ENCODE data around the gene WDR89. TPM values are rescaled to one million over a fixed set of nuclear protein-coding genes. Genes with fewer than 3 reads are reported as not detected.
"Not testable (repeated sequence)": the region's sequence is repeated elsewhere in the genome, so short reads cannot be mapped to it uniquely, and the experiment has no call there.

WDR89 gene
- total RNA-seq, 2 donors from 2014 or later, result 2.6 to 7.3 TPM

- Histone ChIP-seq H3K27ac (no peak overlapping the region), H3K27me3 (no peaks in the 10 kb centered on the region), H3K36me3 (replicated peaks in 1 of 2; ENCODE audit: insufficient read depth in 1 of 2, low read depth in 2 of 2) (no peaks in the 10 kb centered on the region), H3K4me1 (no peaks in the 10 kb centered on the region), H3K4me3 (no peak overlapping the region), H3K9me3 (no peaks in the 10 kb centered on the region)
- TF ChIP-seq POLR2A (IDR thresholded peaks at IDR 0.05), result no peak
- no peak for TF ChIP-seq CTCF (IDR thresholded peaks at IDR 0.05)
- ATAC-seq (no peak), DNase-seq (no peak)
- intact Hi-C loops (cut with DNase I), result no loop called here
- 92 to 97% methylated on average over 4 of the region's 4 CpGs for WGBS, 2 donors
Observed at GRCh38 chr14:63624203-63624602, 17.5 kb downstream of the WDR89 start.

- H3K4me3 ChIP-seq; DNase-seq; H3K36me3 ChIP-seq (replicated peaks in 1 of 2; ENCODE audit: insufficient read depth in 1 of 2, low read depth in 2 of 2); H3K27me3 ChIP-seq; H3K27ac ChIP-seq; ATAC-seq; H3K9me3 ChIP-seq; H3K4me1 ChIP-seq; intact Hi-C loops (cut with DNase I): not testable (repeated sequence)
- 63 to 76% methylated on average over 5 to 7 of the region's 7 CpGs for WGBS, 2 donors
Observed at GRCh38 chr14:63621975-63622374, 19.7 kb downstream of the WDR89 start.

GRCh38 chr14:63616015-63616414 is 25.7 kb downstream of the WDR89 start:
- no peak for DNase-seq
- intact Hi-C loops (cut with DNase I), result no loop called here
- H3K27ac ChIP-seq, result no peak overlapping the region
- TF ChIP-seq POLR2A (IDR thresholded peaks at IDR 0.05) (no peak), CTCF (IDR thresholded peaks at IDR 0.05) (no peak)
- no peaks in the 10 kb centered on the region for H3K9me3 ChIP-seq
- H3K27me3 ChIP-seq, result no peaks in the 10 kb centered on the region
- H3K4me1 ChIP-seq, result no peaks in the 10 kb centered on the region
- no peak for ATAC-seq
- no peak overlapping the region for H3K4me3 ChIP-seq
- H3K36me3 ChIP-seq (replicated peaks in 1 of 2; ENCODE audit: insufficient read depth in 1 of 2, low read depth in 2 of 2), result no peaks in the 10 kb centered on the region
- 91 to 100% methylated on average over 5 of the region's 5 CpGs for WGBS, 2 donors

- intact Hi-C loops (cut with DNase I), result no loop called here
- no peak for DNase-seq
Observed at GRCh38 chr14:63614679-63615363, 26.9 kb downstream of the WDR89 start.

GRCh38 chr14:63611078-63611477 is 30.6 kb downstream of the WDR89 start:
- no peaks in the 10 kb centered on the region for H3K9me3 ChIP-seq
- H3K27ac ChIP-seq, result no peak overlapping the region
- no peak overlapping the region for H3K4me3 ChIP-seq
- intact Hi-C loops (cut with DNase I), result no loop called here
- ATAC-seq, result no peak
- 90 to 95% methylated on average over 7 of the region's 7 CpGs for WGBS, 2 donors
- DNase-seq, result no peak
- TF ChIP-seq CTCF (IDR thresholded peaks at IDR 0.05) (no peak), POLR2A (IDR thresholded peaks at IDR 0.05) (no peak)
- H3K27me3 ChIP-seq, result no peaks in the 10 kb centered on the region
- H3K4me1 ChIP-seq, result no peaks in the 10 kb centered on the region
- no peaks in the 10 kb centered on the region for H3K36me3 ChIP-seq (replicated peaks in 1 of 2; ENCODE audit: insufficient read depth in 1 of 2, low read depth in 2 of 2)

More at GRCh38 chr14:63614679-63615363, 26.9 kb downstream of the WDR89 start:
- ATAC-seq, result no peak
- H3K4me3 ChIP-seq, result no peak overlapping the region
- no peaks in the 10 kb centered on the region for H3K27me3 ChIP-seq
- no peaks in the 10 kb centered on the region for H3K4me1 ChIP-seq
- no peak overlapping the region for H3K27ac ChIP-seq
- H3K36me3 ChIP-seq (replicated peaks in 1 of 2; ENCODE audit: insufficient read depth in 1 of 2, low read depth in 2 of 2), result no peaks in the 10 kb centered on the region
- WGBS, 2 donors, result 63% methylated on average over 4 of the region's 4 CpGs
- no peaks in the 10 kb centered on the region for H3K9me3 ChIP-seq
- TF ChIP-seq POLR2A (IDR thresholded peaks at IDR 0.05), result no peak

GRCh38 chr14:63605041-63605532 is 36.6 kb downstream of the WDR89 start:
- intact Hi-C loops (cut with DNase I), result no loop called here
- no peaks in the 10 kb centered on the region for H3K36me3 ChIP-seq (replicated peaks in 1 of 2; ENCODE audit: insufficient read depth in 1 of 2, low read depth in 2 of 2)
- ATAC-seq (no peak), DNase-seq (no peak)
- no peaks in the 10 kb centered on the region for H3K4me1 ChIP-seq
- no peaks in the 10 kb centered on the region for H3K9me3 ChIP-seq
- no peak overlapping the region for H3K27ac ChIP-seq
- no peaks in the 10 kb centered on the region for H3K27me3 ChIP-seq
- H3K4me3 ChIP-seq, result no peak overlapping the region
- 92 to 96% methylated on average over 8 to 9 of the region's 10 CpGs for WGBS, 2 donors
- TF ChIP-seq POLR2A (IDR thresholded peaks at IDR 0.05) (no peak), CTCF (IDR thresholded peaks at IDR 0.05) (no peak)

All from body of pancreas (tissue), 4 donors.